Activated CD8-positive, alpha-beta T cell treated with anti-CD3 and anti-CD28 coated beads for 36 hours (primary cell): ENCODE data around the gene TTC8. TPM values are rescaled to one million over a fixed set of nuclear protein-coding genes. Genes with fewer than 3 reads are reported as not detected.
A peak's percentile ranks its signal among the peaks of the same experiment; 100 is the strongest.

ENCODE experiments used
- ATAC-seq: fragments of 200-7000 bp; cut with Tn5 transposase; one replicate; pipeline ENCODE4 v1.10.0; 2021; ENCODE audit warnings: mild to moderate bottlenecking, moderate library complexity
- CTCF ChIA-PET: fragments of 350-600 bp; sonication (Branson Sonifier 250); formaldehyde crosslinking; loops from one replicate; lab custom pipeline; 2021; ENCODE audit warnings: antibody characterized with exemption; lab: Charles Lee
- POLR2A ChIA-PET: fragments of 350-600 bp; sonication (Branson Sonifier 250); formaldehyde crosslinking; loops from one replicate; lab custom pipeline; 2021; ENCODE audit warnings: antibody characterized with exemption; lab: Charles Lee
- DNase-seq: peaks from one replicate; pipeline ENCODE4 v3.0.0-alpha.2; 2020
- H3K27ac Mint-ChIP-seq: one replicate; pipeline ENCODE4 v1.8.0; 2021; ENCODE audit warnings: mild to moderate bottlenecking, mixed read lengths
- H3K27me3 Mint-ChIP-seq: one replicate; pipeline ENCODE4 v1.8.0; 2021; ENCODE audit warnings: mixed read lengths
- H3K36me3 Mint-ChIP-seq: one replicate; pipeline ENCODE4 v1.8.0; 2021; ENCODE audit warnings: low read depth, mixed read lengths
- H3K4me1 Mint-ChIP-seq: one replicate; pipeline ENCODE4 v1.8.0; 2021; ENCODE audit warnings: low read depth, mixed read lengths
- H3K4me3 Mint-ChIP-seq: one replicate; pipeline ENCODE4 v1.8.0; 2021; ENCODE audit warnings: mild to moderate bottlenecking, moderate library complexity, mixed read lengths
- H3K9me3 Mint-ChIP-seq: one replicate; pipeline ENCODE4 v1.8.0; 2021; ENCODE audit warnings: mixed read lengths
- intact Hi-C: fragments of 100-400 bp; cut with micrococcal nuclease; formaldehyde crosslinking; loops from one replicate; pipeline ENCODE4 v1.10.0; 2022
- total RNA-seq, 2 experiments: library from RNA; stranded (reverse); gene quantifications; one replicate each; pipeline ENCODE4 v1.2.3, GENCODE V29; 2021
- TF ChIP-seq, protein P1 (sequence below): fragments of 200-600 bp; IDR thresholded peaks from one replicate; pipeline ENCODE4 v1.8.0; 2022; ENCODE audit warnings: antibody characterized with exemption, mild to moderate bottlenecking

TTC8 gene
- total RNA-seq, 2 experiments from 2014 or later = 2.5 to 4.0 TPM

GRCh38 chr14:88821378-88821777 lies 3.1 kb upstream of the TTC8 start:
- CTCF ChIA-PET = no interaction called here
- no peaks in the 10 kb centered on the region for H3K36me3 Mint-ChIP-seq
- no peak overlapping the region for H3K27ac Mint-ChIP-seq
- H3K27me3 Mint-ChIP-seq = peaks cover 17% of the 10 kb centered on the region
- H3K9me3 Mint-ChIP-seq = no peaks in the 10 kb centered on the region
- DNase-seq (no peak), ATAC-seq (no peak)
- intact Hi-C loops = no loop called here
- TF ChIP-seq, protein P1, sequence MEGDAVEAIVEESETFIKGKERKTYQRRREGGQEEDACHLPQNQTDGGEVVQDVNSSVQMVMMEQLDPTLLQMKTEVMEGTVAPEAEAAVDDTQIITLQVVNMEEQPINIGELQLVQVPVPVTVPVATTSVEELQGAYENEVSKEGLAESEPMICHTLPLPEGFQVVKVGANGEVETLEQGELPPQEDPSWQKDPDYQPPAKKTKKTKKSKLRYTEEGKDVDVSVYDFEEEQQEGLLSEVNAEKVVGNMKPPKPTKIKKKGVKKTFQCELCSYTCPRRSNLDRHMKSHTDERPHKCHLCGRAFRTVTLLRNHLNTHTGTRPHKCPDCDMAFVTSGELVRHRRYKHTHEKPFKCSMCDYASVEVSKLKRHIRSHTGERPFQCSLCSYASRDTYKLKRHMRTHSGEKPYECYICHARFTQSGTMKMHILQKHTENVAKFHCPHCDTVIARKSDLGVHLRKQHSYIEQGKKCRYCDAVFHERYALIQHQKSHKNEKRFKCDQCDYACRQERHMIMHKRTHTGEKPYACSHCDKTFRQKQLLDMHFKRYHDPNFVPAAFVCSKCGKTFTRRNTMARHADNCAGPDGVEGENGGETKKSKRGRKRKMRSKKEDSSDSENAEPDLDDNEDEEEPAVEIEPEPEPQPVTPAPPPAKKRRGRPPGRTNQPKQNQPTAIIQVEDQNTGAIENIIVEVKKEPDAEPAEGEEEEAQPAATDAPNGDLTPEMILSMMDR = no peak
- H3K4me3 Mint-ChIP-seq = no peak overlapping the region
- POLR2A ChIA-PET = no interaction called here
- peaks cover 9% of the 10 kb centered on the region for H3K4me1 Mint-ChIP-seq

GRCh38 chr14:88821888-88822287 lies 2.6 kb upstream of the TTC8 start:
- Mint-ChIP-seq H3K9me3 (no peaks in the 10 kb centered on the region), H3K4me1 (peaks cover 9% of the 10 kb centered on the region), H3K27ac (no peak overlapping the region), H3K27me3 (peaks cover 17% of the 10 kb centered on the region), H3K4me3 (no peak overlapping the region), H3K36me3 (no peaks in the 10 kb centered on the region)
- CTCF ChIA-PET = no interaction called here
- TF ChIP-seq, protein P1 = no peak
- intact Hi-C loops = no loop called here
- no peak for ATAC-seq
- no peak for DNase-seq
- POLR2A ChIA-PET = no interaction called here

DNA sequence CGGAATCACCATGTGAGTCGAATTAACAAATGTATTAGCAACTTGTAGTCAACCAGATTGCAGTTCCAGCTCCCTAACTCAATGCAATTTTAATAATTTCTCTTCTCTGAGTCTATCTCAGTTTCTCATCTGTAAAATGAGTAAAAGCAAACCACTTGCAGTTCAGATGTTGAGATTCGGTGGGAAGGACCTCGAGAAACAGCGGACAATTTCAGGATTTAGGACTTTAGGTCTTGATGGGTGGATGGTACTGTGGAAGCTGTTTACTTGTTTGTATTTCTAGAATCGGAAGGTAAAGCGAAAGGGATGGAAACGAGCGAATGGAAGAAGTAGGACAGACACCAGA lies 510 bp upstream of the TTC8 start:
- peak overlapping the region; percentile 78 for H3K4me3 Mint-ChIP-seq
- H3K27me3 Mint-ChIP-seq = peaks cover 5% of the 10 kb centered on the region

DNA sequence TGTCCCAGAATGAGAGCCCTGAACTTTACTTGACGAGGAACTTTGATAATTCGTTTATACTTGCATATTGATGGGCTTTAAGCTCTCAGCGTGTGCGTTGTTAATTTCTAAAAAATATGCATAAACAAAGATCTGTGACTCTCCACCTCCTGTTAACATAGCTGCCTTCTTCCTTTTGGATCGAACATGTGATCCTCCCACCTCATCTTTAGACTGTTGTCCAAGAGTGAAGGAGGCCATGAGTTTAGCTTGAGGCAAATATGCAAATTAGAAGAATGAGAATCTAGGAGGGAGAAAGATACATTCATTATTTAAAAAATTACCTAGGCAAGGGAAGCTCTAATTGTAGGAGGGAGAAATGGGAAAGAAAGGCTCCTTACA lies 617 bp downstream of the TTC8 start:
- Mint-ChIP-seq H3K4me3 (peak overlapping the region; percentile 78), H3K4me1 (peaks cover 9% of the 10 kb centered on the region), H3K9me3 (no peaks in the 10 kb centered on the region), H3K36me3 (no peaks in the 10 kb centered on the region), H3K27ac (peak overlapping the region; percentile 57), H3K27me3 (no peaks in the 10 kb centered on the region)
- ChIA-PET CTCF (interaction anchor here (0.7 to 2.8 kb wide), 6 partner anchors 11 to 1114 kb away, joined by 3 to 13 read pairs (median 3); no protein-coding TSS in a partner anchor), POLR2A (interaction anchor here (0.7 to 1.9 kb wide), 3 partner anchors 11 to 32 kb away, joined by 3 to 7 read pairs (median 4); partner anchors contain the start of gene EML5)
- TF ChIP-seq, protein P1 = no peak
- ATAC-seq (no peak), DNase-seq (no peak)
- intact Hi-C loops = no loop called here

More for the DNA sequence above, 510 bp upstream of the TTC8 start:
- intact Hi-C loops = no loop called here
- DNase-seq (no peak), ATAC-seq (no peak)
- POLR2A ChIA-PET = interaction anchor here (0.6 to 1.9 kb wide), 4 partner anchors 9 to 44 kb away, joined by 3 to 7 read pairs (median 3); partner anchors contain the start of gene EML5
- CTCF ChIA-PET = interaction anchor here (2.8 kb wide), 1 partner anchor 157 kb away, joined by 13 read pairs; no protein-coding TSS in a partner anchor
- TF ChIP-seq, protein P1 = no peak
- H3K36me3 Mint-ChIP-seq = no peaks in the 10 kb centered on the region
- peaks cover 9% of the 10 kb centered on the region for H3K4me1 Mint-ChIP-seq
- peak overlapping the region; percentile 95 for H3K27ac Mint-ChIP-seq
- H3K9me3 Mint-ChIP-seq = no peaks in the 10 kb centered on the region

- peak overlapping the region; percentile 78 for H3K4me3 Mint-ChIP-seq
- CTCF ChIA-PET = interaction anchor here (0.8 to 2.8 kb wide), 5 partner anchors 12 to 1089 kb away, joined by 3 to 13 read pairs (median 3); no protein-coding TSS in a partner anchor
- H3K9me3 Mint-ChIP-seq = no peaks in the 10 kb centered on the region
- POLR2A ChIA-PET = interaction anchor here (0.7 to 1.9 kb wide), 2 partner anchors 19 to 33 kb away, joined by 4 to 7 read pairs; partner anchors contain the start of gene EML5
- DNase-seq (no peak), ATAC-seq (no peak)
- H3K4me1 Mint-ChIP-seq = peaks cover 9% of the 10 kb centered on the region
- TF ChIP-seq, protein P1 = no peak
- intact Hi-C loops = no loop called here
- no peak overlapping the region for H3K27ac Mint-ChIP-seq
- H3K36me3 Mint-ChIP-seq = no peaks in the 10 kb centered on the region
- no peaks in the 10 kb centered on the region for H3K27me3 Mint-ChIP-seq
Observed at GRCh38 chr14:88825503-88825902, 1.1 kb downstream of the TTC8 start.
